GM19468 (cell line): ENCODE measurements around the gene MAN1B1.
A peak's percentile ranks its signal among the peaks of the same experiment; 100 is the strongest.
"Not testable (repeated sequence)": the region's sequence is repeated elsewhere in the genome, so short reads cannot be mapped to it uniquely, and the experiment has no call there.

Source experiments
- ATAC-seq: cut with Tn5 transposase; IDR thresholded peaks from one replicate; pipeline ENCODE4 v1.9.1; 2021; ENCODE audit warnings: mild to moderate bottlenecking, moderate library complexity, moderate number of reproducible peaks; ENCODE audit not compliant: unreplicated experiment; ENCODE audit errors: extremely low read depth

MAN1B1 gene

GRCh38 chr9:137122796-137123467 is 36.1 kb downstream of the MAN1B1 start:
- ATAC-seq, result not testable (repeated sequence)

GRCh38 chr9:137123468-137123837 is 36.7 kb downstream of the MAN1B1 start:
- peak; percentile 21 for ATAC-seq

- not testable (repeated sequence) for ATAC-seq
These were observed 37.2 kb downstream of the MAN1B1 start for GRCh38 chr9:137123952-137124462.

GRCh38 chr9:137126786-137127185 is 40.0 kb downstream of the MAN1B1 start:
- ATAC-seq, result no peak

- ATAC-seq, result no peak
These were observed 40.7 kb downstream of the MAN1B1 start for GRCh38 chr9:137127301-137128157.

DNA sequence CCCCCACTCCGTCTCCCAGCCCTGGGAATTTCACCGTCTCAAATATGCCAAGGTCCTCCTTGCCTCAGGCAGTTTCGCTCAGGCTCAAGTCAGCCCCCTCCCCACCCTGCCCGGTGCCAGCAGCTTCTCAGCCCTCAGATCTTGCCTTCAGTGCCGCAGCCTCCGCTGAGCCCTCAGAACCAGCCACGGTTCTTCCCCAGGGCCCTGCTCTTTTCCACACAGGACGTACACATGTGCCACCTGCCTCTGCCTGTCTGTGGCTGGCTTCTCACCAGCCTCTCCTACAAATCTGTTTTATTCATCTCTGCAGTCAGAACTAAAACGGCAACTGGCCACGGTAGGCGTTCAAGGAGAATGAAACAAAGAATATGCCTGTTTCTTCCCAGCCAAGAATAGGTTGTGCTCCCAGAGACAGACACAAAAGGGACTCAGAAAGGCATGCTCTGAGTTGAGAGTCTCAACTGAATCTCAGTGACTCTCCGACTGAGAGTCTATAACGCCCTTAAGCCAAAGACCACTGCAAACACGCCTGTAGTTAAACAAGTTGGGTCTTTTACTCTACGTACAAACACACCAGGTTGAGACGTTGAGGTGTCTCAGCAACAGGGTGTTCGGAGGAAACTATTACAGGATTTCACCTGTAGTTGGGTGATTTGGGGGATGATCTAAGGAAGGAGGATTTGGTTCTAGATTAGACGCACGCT is 41.5 kb downstream of the MAN1B1 start:
- no peak for ATAC-seq

- no peak for ATAC-seq
These were observed 42.2 kb downstream of the MAN1B1 start for GRCh38 chr9:137128862-137129455.

GRCh38 chr9:137129456-137130175 is 42.8 kb downstream of the MAN1B1 start:
- ATAC-seq, result peak; percentile 62

- ATAC-seq, result no peak
These were observed 43.5 kb downstream of the MAN1B1 start for GRCh38 chr9:137130176-137130755.

DNA sequence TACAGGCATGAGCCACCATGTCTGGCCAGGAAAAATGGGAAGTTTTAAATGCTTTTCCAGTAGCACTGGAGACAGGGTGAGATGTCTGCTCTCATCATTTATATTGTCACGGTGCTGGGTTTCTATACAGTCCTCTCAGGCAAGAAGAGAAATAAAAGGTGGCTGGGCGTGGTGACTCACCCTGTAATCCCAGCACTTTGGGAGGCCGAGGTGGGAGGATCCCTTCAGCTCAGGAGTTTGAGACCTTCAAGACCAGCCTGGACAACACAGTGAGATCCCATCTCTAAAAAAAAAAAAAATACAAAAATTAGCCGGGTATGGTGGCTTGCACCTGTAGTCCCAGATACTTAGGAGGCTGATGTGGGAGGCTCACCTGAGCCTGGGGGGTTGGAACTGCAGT is 47.4 kb downstream of the MAN1B1 start:
- no peak for ATAC-seq

DNA sequence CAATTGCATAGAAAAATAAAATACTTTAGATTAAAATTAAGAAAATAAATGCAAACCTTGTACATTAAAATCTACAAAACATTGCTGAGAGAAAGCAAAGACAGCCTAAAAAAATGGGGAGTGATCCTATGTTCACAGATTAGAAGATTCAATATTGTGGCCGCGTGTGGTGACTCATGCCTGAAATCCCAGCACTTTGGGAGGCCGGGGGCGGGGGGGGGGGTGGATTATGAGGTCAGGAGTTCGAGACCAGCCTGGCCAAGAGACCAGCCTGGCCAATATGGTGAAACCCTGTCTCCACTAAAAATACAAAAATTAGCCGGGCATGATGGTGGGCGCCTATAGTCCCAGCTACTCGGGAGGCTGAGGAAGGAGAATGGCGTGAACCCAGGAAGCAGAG is 48.4 kb downstream of the MAN1B1 start:
- ATAC-seq, result not testable (repeated sequence)

GRCh38 chr9:137136261-137136880 is 49.6 kb downstream of the MAN1B1 start:
- ATAC-seq, result no peak

GRCh38 chr9:137136881-137137607 is 50.3 kb downstream of the MAN1B1 start:
- no peak for ATAC-seq

DNA sequence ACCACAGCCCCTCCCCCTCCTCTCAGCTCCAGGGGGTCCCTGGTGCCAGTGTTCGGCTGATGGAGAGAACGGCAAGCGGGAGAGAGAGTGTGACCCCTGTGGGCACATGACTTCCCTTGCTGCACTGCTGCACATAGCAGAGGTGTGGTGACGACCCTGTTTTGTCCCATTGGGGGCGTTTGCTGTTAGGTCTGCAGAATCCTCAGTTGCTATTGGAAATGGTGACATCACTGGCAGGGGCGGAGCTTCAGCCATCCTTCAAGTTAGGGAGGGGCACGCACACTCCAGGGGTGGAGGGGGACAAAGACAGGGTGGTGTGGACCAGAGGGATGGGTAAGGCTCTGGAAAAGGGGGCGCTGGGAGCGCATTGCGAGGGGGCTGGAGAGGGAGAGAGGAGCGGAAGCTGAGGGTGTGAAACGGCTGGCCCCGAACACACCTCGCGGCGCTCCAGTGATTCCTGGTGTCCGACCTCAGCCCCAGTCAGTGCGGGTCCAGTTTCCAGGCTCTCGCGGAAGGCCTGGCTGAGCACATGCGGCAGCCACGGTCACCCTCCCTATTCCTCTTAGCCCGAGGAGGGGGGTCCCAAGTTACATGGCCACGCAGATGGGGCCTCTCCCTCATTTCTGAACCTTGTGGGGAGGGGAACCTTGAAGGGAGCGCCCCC is 51.4 kb downstream of the MAN1B1 start:
- ATAC-seq, result no peak

DNA sequence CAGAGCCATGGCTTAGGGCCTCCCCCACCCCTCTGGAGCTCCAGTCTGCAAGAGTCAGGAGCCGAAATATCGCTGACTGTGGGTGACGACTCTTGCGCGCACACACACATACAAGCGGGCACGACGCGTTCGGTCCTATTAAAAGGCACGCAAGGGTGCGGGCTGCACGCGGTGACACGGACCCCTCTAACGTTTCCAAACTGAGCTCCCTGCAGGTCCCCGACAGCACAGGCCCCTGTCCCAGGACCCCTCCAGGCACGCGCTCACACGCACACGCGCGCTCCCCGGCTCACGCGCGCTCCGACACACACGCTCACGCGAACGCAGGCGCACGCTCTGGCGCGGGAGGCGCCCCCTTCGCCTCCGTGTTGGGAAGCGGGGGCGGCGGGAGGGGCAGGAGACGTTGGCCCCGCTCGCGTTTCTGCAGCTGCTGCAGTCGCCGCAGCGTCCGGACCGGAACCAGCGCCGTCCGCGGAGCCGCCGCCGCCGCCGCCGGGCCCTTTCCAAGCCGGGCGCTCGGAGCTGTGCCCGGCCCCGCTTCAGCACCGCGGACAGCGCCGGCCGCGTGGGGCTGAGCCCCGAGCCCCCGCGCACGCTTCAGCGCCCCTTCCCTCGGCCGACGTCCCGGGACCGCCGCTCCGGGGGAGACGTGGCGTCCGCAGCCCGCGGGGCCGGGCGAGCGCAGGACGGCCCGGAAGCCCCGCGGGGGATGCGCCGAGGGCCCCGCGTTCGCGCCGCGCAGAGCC is 52.1 kb downstream of the MAN1B1 start, which contains the start of gene GRIN1:
GRIN1 (plus strand) TSS at position 433 of the 746 bp plus-strand sequence. CDS start 333 bp downstream, outside the sequence.
- no peak for ATAC-seq

DNA sequence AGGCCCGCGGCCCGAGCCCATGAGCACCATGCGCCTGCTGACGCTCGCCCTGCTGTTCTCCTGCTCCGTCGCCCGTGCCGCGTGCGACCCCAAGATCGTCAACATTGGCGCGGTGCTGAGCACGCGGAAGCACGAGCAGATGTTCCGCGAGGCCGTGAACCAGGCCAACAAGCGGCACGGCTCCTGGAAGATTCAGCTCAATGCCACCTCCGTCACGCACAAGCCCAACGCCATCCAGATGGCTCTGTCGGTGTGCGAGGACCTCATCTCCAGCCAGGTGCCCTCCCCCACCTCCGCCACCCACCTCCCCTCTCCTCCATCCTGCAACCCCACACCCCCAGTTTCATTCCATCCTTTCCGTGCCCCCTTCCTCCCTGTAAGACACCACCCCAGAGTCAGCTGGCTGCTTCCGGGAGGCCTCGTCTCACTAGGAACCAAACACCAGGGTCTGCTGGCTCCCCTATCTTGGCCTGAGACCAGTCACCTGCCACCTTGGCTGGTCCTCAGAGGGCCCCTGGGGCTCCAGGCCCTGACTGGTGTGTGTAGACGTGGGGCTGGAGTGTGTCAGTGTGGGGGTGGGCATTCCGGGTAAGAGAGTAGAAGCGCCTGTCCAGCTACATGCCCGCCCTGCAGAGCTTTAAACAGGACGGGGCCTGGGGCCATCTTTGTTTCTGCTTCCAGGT is 52.8 kb downstream of the MAN1B1 start:
- no peak for ATAC-seq
